Measurements from ENCODE around the gene CACNB4. TPM values are rescaled to one million over a fixed set of nuclear protein-coding genes. Genes with fewer than 3 reads are reported as not detected.

The CACNB4 gene
- polyA plus RNA-seq, 1 experiment = 0.12 TPM

- no peaks in the 10 kb centered on the region for H3K36me3 ChIP-seq (ENCODE audit: control insufficient read depth, insufficient read depth, low read length)
- DNase-seq (ENCODE audit: low read depth) = no peak
- CTCF ChIA-PET = interaction anchor here (0.7 to 1.1 kb wide), 2 partner anchors 16 to 41 kb away, joined by 3 read pairs; no protein-coding TSS in a partner anchor
- no peak for TF ChIP-seq CTCF (IDR thresholded peaks at IDR 0.05; ENCODE audit: insufficient read depth, low read depth, low read length)
- H3K4me3 ChIP-seq (ENCODE audit: low read depth, low read length) = no peak overlapping the region
- no peaks in the 10 kb centered on the region for H3K27me3 ChIP-seq (ENCODE audit: control insufficient read depth, insufficient read depth, low read length)
- POLR2A ChIA-PET = no interaction called here
These were observed 274.0 kb downstream of the CACNB4 start for GRCh38 chr2:151824886-151825285.

- H3K36me3 ChIP-seq (ENCODE audit: control insufficient read depth, insufficient read depth, low read length) = no peaks in the 10 kb centered on the region
- ChIA-PET CTCF (no interaction called here), POLR2A (no interaction called here)
- DNase-seq (ENCODE audit: low read depth) = no peak
- no peaks in the 10 kb centered on the region for H3K27me3 ChIP-seq (ENCODE audit: control insufficient read depth, insufficient read depth, low read length)
- no peak for TF ChIP-seq CTCF (IDR thresholded peaks at IDR 0.05; ENCODE audit: insufficient read depth, low read depth, low read length)
- H3K4me3 ChIP-seq (ENCODE audit: low read depth, low read length) = no peak overlapping the region
These were observed 275.2 kb downstream of the CACNB4 start for GRCh38 chr2:151823651-151824050.

GRCh38 chr2:151819920-151820319 lies 278.9 kb downstream of the CACNB4 start:
- no peaks in the 10 kb centered on the region for H3K36me3 ChIP-seq (ENCODE audit: control insufficient read depth, insufficient read depth, low read length)
- H3K4me3 ChIP-seq (ENCODE audit: low read depth, low read length) = no peak overlapping the region
- TF ChIP-seq CTCF (IDR thresholded peaks at IDR 0.05; ENCODE audit: insufficient read depth, low read depth, low read length) = no peak
- ChIA-PET POLR2A (no interaction called here), CTCF (interaction anchor here (1.5 kb wide), 1 partner anchor 13 kb away, joined by 4 read pairs; no protein-coding TSS in a partner anchor)
- H3K27me3 ChIP-seq (ENCODE audit: control insufficient read depth, insufficient read depth, low read length) = no peaks in the 10 kb centered on the region
- DNase-seq (ENCODE audit: low read depth) = no peak

GRCh38 chr2:151817929-151818328 lies 280.9 kb downstream of the CACNB4 start:
- no peak for TF ChIP-seq CTCF (IDR thresholded peaks at IDR 0.05; ENCODE audit: insufficient read depth, low read depth, low read length)
- Histone ChIP-seq H3K27me3 (ENCODE audit: control insufficient read depth, insufficient read depth, low read length) (no peaks in the 10 kb centered on the region), H3K36me3 (ENCODE audit: control insufficient read depth, insufficient read depth, low read length) (peaks cover under 1% of the 10 kb centered on the region; the same call in 1 of the 2 replicates), H3K4me3 (ENCODE audit: low read depth, low read length) (no peak overlapping the region)
- DNase-seq (ENCODE audit: low read depth) = no peak
- ChIA-PET CTCF (interaction anchor here (1.3 kb wide), 1 partner anchor 12 kb away, joined by 3 read pairs; no protein-coding TSS in a partner anchor), POLR2A (no interaction called here)

- Histone ChIP-seq H3K27me3 (ENCODE audit: control insufficient read depth, insufficient read depth, low read length) (no peaks in the 10 kb centered on the region), H3K4me3 (ENCODE audit: low read depth, low read length) (no peak overlapping the region), H3K36me3 (ENCODE audit: control insufficient read depth, insufficient read depth, low read length) (peaks cover 1% of the 10 kb centered on the region; the same call in 1 of the 2 replicates)
- ChIA-PET POLR2A (no interaction called here), CTCF (interaction anchor here (0.8 to 1.3 kb wide), 3 partner anchors 11 to 596 kb away, joined by 3 read pairs; no protein-coding TSS in a partner anchor)
- no peak for TF ChIP-seq CTCF (IDR thresholded peaks at IDR 0.05; ENCODE audit: insufficient read depth, low read depth, low read length)
- DNase-seq (ENCODE audit: low read depth) = no peak
These were observed 282.0 kb downstream of the CACNB4 start for GRCh38 chr2:151816843-151817242.

Measured in BJ (cell line).